ENCODE results near the gene FBXW11.
A peak's percentile ranks its signal among the peaks of the same experiment; 100 is the strongest.

The FBXW11 gene

GRCh38 chr5:171990713-171991015, 15.8 kb downstream of the FBXW11 start:
- Histone ChIP-seq H3K4me3 (ENCODE audit: severe bottlenecking) (no peak overlapping the region), H3K27ac (ENCODE audit: poor library complexity, severe bottlenecking) (peak overlapping the region; percentile 65), H3K27me3 (ENCODE audit: insufficient read depth, poor library complexity, severe bottlenecking) (no peaks in the 10 kb centered on the region), H3K36me3 (ENCODE audit: low read depth) (peaks cover 33% of the 10 kb centered on the region), H3K9me3 (ENCODE audit: severe bottlenecking) (no peaks in the 10 kb centered on the region), H3K4me1 (ENCODE audit: insufficient read depth, poor library complexity, severe bottlenecking) (peaks cover 24% of the 10 kb centered on the region)
- no peak for DNase-seq (ENCODE audit: low spot score)
- ATAC-seq (ENCODE audit: low read depth): peak; percentile 14; the same call in 1 of the 3 replicates
- no peak for TF ChIP-seq CTCF (IDR thresholded peaks at IDR 0.05; ENCODE audit: poor library complexity, severe bottlenecking)

- Histone ChIP-seq H3K4me3 (ENCODE audit: severe bottlenecking) (no peak overlapping the region), H3K4me1 (ENCODE audit: insufficient read depth, poor library complexity, severe bottlenecking) (peaks cover 30% of the 10 kb centered on the region), H3K36me3 (ENCODE audit: low read depth) (peaks cover 30% of the 10 kb centered on the region), H3K27me3 (ENCODE audit: insufficient read depth, poor library complexity, severe bottlenecking) (no peaks in the 10 kb centered on the region), H3K27ac (ENCODE audit: poor library complexity, severe bottlenecking) (peak overlapping the region; percentile 65), H3K9me3 (ENCODE audit: severe bottlenecking) (no peaks in the 10 kb centered on the region)
- ATAC-seq (ENCODE audit: low read depth): peak; percentile 47
- no peak for TF ChIP-seq CTCF (IDR thresholded peaks at IDR 0.05; ENCODE audit: poor library complexity, severe bottlenecking)
- no peak for DNase-seq (ENCODE audit: low spot score)
Observed at GRCh38 chr5:171989946-171990712, 16.3 kb downstream of the FBXW11 start.

GRCh38 chr5:171989276-171989675, 17.2 kb downstream of the FBXW11 start:
- DNase-seq (ENCODE audit: low spot score): no peak
- H3K4me3 ChIP-seq (ENCODE audit: severe bottlenecking): no peak overlapping the region
- H3K9me3 ChIP-seq (ENCODE audit: severe bottlenecking): no peaks in the 10 kb centered on the region
- peaks cover 23% of the 10 kb centered on the region for H3K36me3 ChIP-seq (ENCODE audit: low read depth)
- no peaks in the 10 kb centered on the region for H3K27me3 ChIP-seq (ENCODE audit: insufficient read depth, poor library complexity, severe bottlenecking)
- ATAC-seq (ENCODE audit: low read depth): peak; percentile 78
- H3K4me1 ChIP-seq (ENCODE audit: insufficient read depth, poor library complexity, severe bottlenecking): peaks cover 37% of the 10 kb centered on the region
- H3K27ac ChIP-seq (ENCODE audit: poor library complexity, severe bottlenecking): peak overlapping the region; percentile 65
- TF ChIP-seq CTCF (IDR thresholded peaks at IDR 0.05; ENCODE audit: poor library complexity, severe bottlenecking): no peak

- peaks cover 37% of the 10 kb centered on the region for H3K4me1 ChIP-seq (ENCODE audit: insufficient read depth, poor library complexity, severe bottlenecking)
- no peak overlapping the region for H3K27ac ChIP-seq (ENCODE audit: poor library complexity, severe bottlenecking)
- TF ChIP-seq CTCF (IDR thresholded peaks at IDR 0.05; ENCODE audit: poor library complexity, severe bottlenecking): no peak
- no peaks in the 10 kb centered on the region for H3K9me3 ChIP-seq (ENCODE audit: severe bottlenecking)
- no peak overlapping the region for H3K4me3 ChIP-seq (ENCODE audit: severe bottlenecking)
- ATAC-seq (ENCODE audit: low read depth) (no peak), DNase-seq (ENCODE audit: low spot score) (no peak)
- H3K27me3 ChIP-seq (ENCODE audit: insufficient read depth, poor library complexity, severe bottlenecking): no peaks in the 10 kb centered on the region
- peaks cover 13% of the 10 kb centered on the region for H3K36me3 ChIP-seq (ENCODE audit: low read depth)
Observed at GRCh38 chr5:171986772-171987171, 19.7 kb downstream of the FBXW11 start.

- DNase-seq (ENCODE audit: low spot score) (no peak), ATAC-seq (ENCODE audit: low read depth) (peak; percentile 83)
- H3K9me3 ChIP-seq (ENCODE audit: severe bottlenecking): peaks cover 12% of the 10 kb centered on the region
- no peak for TF ChIP-seq CTCF (IDR thresholded peaks at IDR 0.05; ENCODE audit: poor library complexity, severe bottlenecking)
- no peaks in the 10 kb centered on the region for H3K27me3 ChIP-seq (ENCODE audit: insufficient read depth, poor library complexity, severe bottlenecking)
- H3K4me1 ChIP-seq (ENCODE audit: insufficient read depth, poor library complexity, severe bottlenecking): peaks cover 25% of the 10 kb centered on the region
- peak overlapping the region; percentile 31 for H3K27ac ChIP-seq (ENCODE audit: poor library complexity, severe bottlenecking)
- peaks cover 10% of the 10 kb centered on the region for H3K36me3 ChIP-seq (ENCODE audit: low read depth)
- H3K4me3 ChIP-seq (ENCODE audit: severe bottlenecking): no peak overlapping the region
Observed at GRCh38 chr5:171984748-171985419, 21.6 kb downstream of the FBXW11 start.

Measured in RWPE2 (cell line).